ENCODE results near the gene HID1.

Gene HID1

DNA sequence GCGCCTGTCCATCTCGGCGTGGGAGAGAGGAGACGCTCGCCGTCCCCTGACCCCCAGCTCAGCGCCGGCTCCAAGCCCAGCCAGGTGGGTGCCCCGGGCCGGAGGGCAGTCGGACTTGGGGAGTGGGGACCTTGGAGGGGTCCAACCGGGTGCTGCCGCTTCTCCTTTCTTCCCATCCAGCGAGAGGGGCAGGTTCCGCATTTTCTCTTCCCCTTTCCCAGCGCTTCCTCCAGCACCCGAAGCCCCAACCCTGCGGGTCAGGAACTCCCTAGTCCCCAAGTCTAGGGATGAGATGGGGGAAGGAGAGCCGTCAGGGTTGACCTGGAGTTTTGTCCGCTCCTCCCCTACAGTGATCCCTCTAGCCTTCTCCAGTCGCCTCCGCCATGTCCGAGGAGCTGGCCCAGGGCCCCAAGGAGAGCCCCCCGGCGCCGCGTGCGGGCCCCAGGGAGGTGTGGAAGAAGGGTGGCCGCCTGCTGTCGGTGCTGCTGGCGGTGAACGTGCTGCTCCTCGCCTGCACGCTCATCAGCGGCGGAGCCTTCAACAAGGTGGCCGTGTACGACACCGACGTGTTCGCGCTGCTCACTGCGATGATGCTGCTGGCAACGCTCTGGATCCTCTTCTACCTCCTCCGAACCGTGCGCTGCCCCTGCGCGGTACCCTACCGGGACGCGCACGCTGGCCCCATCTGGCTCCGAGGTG, 48.2 kb downstream of the HID1 start, which contains the start of gene OTOP2:
Gene OTOP2, plus strand, starts transcription at position 24 of the 699 bp plus-strand sequence. Its CDS starts 360 bp downstream, at position 384.
- H3K36me3 Mint-ChIP-seq (ENCODE audit: insufficient read depth), result peaks cover 3% of the 10 kb centered on the region
- H3K27ac Mint-ChIP-seq, result no peak within 1 kb of the TSS
- H3K4me1 Mint-ChIP-seq (ENCODE audit: low read depth in 2 of 2), result peaks cover 6 to 9% of the 10 kb centered on the region in 2 donors
- DNase-seq, result no peak
- H3K27me3 Mint-ChIP-seq, result peaks cover 68 to 89% of the 10 kb centered on the region in 2 donors
- H3K9me3 Mint-ChIP-seq, result no peaks in the 10 kb centered on the region
- peak within 1 kb of the TSS; percentile 49 to 72 for H3K4me3 Mint-ChIP-seq
- no peak for ATAC-seq (replicated peaks)

DNA sequence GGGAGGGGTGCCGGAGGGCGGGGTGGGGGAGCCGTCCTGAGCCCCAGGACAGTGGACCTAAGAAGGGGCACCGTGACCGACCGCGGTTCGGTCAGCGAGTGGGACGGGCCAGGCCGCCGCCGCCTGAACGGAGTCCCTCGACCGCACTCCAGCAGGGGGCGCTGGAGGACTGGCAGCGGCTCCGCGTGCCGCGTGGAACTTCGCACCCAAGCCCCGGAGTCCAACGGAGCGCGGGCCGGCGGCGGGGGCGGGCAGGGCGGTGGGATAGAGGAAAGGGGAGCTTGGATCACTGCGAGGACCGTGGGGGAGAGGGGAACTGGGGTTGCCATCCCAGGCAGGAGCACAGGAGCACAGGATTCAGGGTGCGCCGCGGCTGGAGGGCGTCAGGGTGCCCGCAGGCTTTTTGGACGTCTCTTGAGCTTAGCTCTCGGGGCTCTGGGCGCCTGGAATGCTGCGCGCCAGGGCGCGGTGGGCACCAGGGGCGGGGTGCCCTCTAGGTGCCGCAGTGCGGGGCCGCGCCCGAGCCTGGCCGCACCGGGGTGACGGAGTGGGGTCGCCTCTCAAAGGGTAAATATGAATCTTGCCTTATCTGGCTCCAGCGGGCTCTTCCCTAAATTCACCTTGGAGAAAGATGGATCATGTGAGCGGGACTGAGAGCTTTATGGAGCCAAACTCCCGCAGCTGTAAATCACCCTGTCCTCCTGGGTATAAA, 48.9 kb downstream of the HID1 start:
- Mint-ChIP-seq H3K4me3 (peak overlapping the region; percentile 49 to 72), H3K27me3 (peaks cover 65 to 87% of the 10 kb centered on the region in 2 donors), H3K4me1 (ENCODE audit: low read depth in 2 of 2) (peaks cover 6 to 9% of the 10 kb centered on the region in 2 donors), H3K27ac (no peak overlapping the region), H3K36me3 (ENCODE audit: insufficient read depth) (peaks cover 3% of the 10 kb centered on the region), H3K9me3 (no peaks in the 10 kb centered on the region)
- DNase-seq (peak; percentile 63 to 68 (median 68)), ATAC-seq (replicated peaks) (peak; percentile 80)

DNA sequence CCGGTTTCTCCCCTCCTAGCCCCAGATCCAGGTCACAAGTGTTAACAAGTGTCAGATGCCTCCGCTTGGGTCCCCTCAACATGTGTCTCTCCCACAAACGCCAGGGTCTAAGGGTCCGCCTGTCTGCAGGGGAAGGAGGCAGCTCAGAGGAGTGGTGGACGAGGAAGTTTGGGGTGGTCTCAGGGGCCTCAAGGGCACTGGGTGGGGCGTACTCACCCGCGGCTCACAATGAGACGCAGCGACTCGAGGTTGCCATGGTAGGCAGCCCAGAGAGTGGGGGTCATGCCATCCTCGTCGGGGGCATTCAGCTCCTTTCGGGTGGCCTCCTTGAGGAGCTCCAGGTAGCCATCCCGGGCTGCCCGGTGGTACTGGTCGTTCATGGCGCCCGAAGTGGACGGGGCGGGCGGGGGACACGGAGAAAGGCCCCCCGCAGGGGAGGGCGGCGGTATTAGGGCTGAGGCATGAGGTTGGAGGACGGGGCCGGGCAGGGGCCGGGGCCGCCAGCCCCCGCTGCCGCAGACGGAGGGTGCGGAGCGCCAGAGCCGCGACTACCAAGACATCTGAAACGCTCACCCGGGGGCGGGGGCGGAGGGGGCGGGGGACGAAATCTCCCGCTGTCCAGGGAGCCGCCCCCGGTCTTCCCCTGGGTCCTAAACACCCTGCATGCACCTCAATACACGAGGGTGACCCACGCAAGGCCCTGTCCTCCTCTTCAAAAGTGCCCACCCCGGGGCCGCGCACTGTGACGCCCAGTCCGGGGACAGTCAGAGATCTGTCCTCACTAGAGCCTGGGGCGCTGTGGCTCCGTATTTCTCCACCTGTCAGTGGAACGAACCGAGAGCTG, 49.6 kb downstream of the HID1 start, which contains the start of gene USH1G:
Gene USH1G, minus strand, starts transcription at position 562 of the 844 bp plus-strand sequence. Its CDS starts 182 bp downstream, at position 380.
- H3K9me3 Mint-ChIP-seq, result no peaks in the 10 kb centered on the region

DNA sequence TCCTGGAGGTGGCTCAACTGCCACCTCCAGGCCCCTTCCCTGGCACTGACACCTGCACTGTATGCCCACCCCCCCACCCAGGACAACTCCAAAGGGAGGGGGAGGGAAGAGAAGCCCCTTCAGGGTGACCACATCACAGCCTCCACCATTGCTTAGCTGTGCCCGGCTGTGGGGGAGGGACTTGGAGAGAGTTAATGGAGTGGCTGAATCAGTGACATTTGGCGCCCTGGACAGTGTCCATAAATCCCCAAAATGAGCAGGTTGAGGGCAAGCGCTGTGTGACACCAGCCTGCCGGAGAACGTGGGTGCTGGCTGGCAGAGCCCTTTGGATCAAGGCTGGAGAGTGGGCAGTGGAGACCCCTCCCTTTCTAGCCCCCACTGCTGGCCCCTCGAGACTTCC, 50.4 kb downstream of the HID1 start:
- Mint-ChIP-seq H3K27ac (no peak overlapping the region), H3K36me3 (ENCODE audit: insufficient read depth) (peaks cover 3% of the 10 kb centered on the region), H3K27me3 (peaks cover 58 to 87% of the 10 kb centered on the region in 2 donors), H3K4me1 (ENCODE audit: low read depth in 2 of 2) (peaks cover 6 to 9% of the 10 kb centered on the region in 2 donors), H3K9me3 (no peaks in the 10 kb centered on the region), H3K4me3 (peak overlapping the region in 1 of 2 donors; percentile 70)
- no peak for DNase-seq
- no peak for ATAC-seq (replicated peaks)

More for the DNA sequence above, 49.6 kb downstream of the HID1 start, which contains the start of gene USH1G:
- no peak for DNase-seq
- Mint-ChIP-seq H3K27me3 (peaks cover 61 to 87% of the 10 kb centered on the region in 2 donors), H3K4me1 (ENCODE audit: low read depth in 2 of 2) (peaks cover 6 to 9% of the 10 kb centered on the region in 2 donors), H3K4me3 (peak within 1 kb of the TSS; percentile 49 to 72), H3K27ac (no peak within 1 kb of the TSS), H3K36me3 (ENCODE audit: insufficient read depth) (peaks cover 3% of the 10 kb centered on the region)
- ATAC-seq (replicated peaks), result peak; percentile 57

DNA sequence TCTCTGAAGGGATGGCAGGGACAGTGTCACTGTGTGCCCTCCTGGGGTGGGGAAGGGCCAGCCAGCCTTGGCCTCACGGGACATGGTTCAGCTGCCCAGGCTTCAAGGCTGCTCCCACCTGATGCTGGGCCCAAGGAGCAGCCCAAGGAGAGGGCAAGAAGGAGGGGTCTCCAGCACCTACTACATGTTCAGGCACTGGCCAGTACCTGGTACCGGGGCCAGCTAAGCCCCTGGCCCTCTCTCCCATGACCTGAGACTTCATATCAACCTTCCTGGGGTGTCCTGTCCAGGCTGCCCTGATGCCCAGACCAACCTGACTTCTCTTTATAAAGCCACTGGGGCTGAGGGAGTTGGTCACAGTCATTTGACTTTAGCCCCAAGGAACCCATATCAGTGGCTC, 50.8 kb downstream of the HID1 start:
- DNase-seq (no peak), ATAC-seq (replicated peaks) (no peak)
- no peak overlapping the region for H3K27ac Mint-ChIP-seq
- no peaks in the 10 kb centered on the region for H3K9me3 Mint-ChIP-seq
- no peak overlapping the region for H3K4me3 Mint-ChIP-seq
- H3K27me3 Mint-ChIP-seq, result peaks cover 61 to 87% of the 10 kb centered on the region in 2 donors
- peaks cover 6 to 9% of the 10 kb centered on the region in 2 donors for H3K4me1 Mint-ChIP-seq (ENCODE audit: low read depth in 2 of 2)
- peaks cover 3% of the 10 kb centered on the region for H3K36me3 Mint-ChIP-seq (ENCODE audit: insufficient read depth)

DNA sequence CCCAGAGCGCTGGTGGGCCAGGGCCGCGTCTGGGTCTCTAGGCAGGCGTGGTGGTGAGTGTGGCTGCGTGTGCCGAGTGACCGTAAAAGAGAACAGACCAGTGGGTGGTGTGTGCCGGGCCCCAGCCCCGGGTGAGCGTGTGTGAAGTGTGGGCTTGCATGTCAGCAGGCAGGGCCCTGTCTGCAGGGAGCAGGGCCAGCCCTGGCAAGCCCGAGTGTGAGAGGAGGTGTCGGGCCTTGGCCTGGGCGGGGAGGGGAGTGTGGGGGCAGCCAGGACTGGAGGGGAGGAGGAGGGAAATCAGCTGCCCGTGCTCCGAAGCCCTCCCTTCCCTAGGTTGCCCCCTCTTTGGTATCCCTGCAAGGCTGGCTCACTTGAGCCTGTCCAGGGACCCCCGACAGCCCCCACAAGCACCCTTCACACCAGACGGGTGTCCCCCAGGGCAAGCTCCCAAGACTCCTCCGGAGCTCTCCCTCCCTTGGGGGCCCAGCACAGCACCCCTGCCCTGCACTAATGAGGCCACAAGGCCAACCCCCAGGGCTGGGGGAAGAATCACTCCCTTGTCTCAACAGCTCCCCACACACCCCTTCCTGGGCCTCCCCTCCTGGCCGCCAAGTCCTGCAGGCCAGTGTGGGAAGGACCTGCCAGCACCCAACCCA, 51.4 kb downstream of the HID1 start:
- no peaks in the 10 kb centered on the region for H3K9me3 Mint-ChIP-seq
- peak overlapping the region in 1 of 2 donors; percentile 17 for H3K4me3 Mint-ChIP-seq

DNA sequence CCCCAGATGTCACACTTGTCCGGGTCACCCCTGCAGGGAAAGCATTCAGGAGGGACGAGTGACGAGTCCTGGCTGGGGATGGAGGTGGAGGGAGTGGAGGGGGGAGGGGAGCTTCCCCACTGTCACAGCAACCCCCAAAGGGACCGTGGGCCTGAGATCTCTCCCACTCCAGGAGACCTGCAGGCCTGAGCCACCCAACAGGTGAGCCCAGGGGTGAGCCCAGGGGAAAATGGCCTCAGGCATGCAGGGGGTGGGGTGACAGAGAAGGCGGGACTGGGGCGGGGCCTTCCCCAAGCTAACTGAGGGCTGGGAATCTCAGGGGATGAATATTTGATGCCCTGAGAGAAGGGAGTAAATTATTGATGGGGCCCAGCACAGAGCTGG, 51.9 kb downstream of the HID1 start:
- H3K9me3 Mint-ChIP-seq, result no peaks in the 10 kb centered on the region
- H3K27ac Mint-ChIP-seq, result peak overlapping the region in 1 of 2 donors; percentile 75
- H3K27me3 Mint-ChIP-seq, result peaks cover 53 to 87% of the 10 kb centered on the region in 2 donors
- H3K4me1 Mint-ChIP-seq (ENCODE audit: low read depth in 2 of 2), result peaks cover 6 to 9% of the 10 kb centered on the region in 2 donors
- H3K4me3 Mint-ChIP-seq, result peak overlapping the region in 1 of 2 donors; percentile 17
- H3K36me3 Mint-ChIP-seq (ENCODE audit: insufficient read depth), result no peaks in the 10 kb centered on the region
- ATAC-seq (replicated peaks) (no peak), DNase-seq (no peak)

More for the DNA sequence above, 51.4 kb downstream of the HID1 start:
- H3K27ac Mint-ChIP-seq, result no peak overlapping the region
- H3K36me3 Mint-ChIP-seq (ENCODE audit: insufficient read depth), result no peaks in the 10 kb centered on the region
- ATAC-seq (replicated peaks), result no peak
- peaks cover 6 to 9% of the 10 kb centered on the region in 2 donors for H3K4me1 Mint-ChIP-seq (ENCODE audit: low read depth in 2 of 2)
- DNase-seq, result no peak
- H3K27me3 Mint-ChIP-seq, result peaks cover 58 to 87% of the 10 kb centered on the region in 2 donors

DNA sequence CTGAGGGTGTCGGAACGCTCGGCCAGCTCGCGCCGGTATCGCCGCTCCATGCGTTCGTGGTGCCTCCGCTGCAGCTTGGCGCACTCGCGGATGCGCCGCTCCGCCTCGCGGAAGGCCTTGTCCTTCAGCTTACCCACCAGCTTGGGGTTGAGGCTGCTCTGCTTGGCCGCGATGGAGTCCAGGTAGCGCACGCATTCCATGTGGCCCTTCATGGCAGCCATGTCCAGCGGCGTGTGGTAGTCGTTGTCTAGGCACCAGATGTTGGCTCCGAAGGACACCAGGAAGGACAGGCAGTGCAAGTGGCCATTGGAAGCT, 52.3 kb downstream of the HID1 start:
- Mint-ChIP-seq H3K36me3 (ENCODE audit: insufficient read depth) (no peaks in the 10 kb centered on the region), H3K27me3 (peaks cover 49 to 84% of the 10 kb centered on the region in 2 donors), H3K4me3 (no peak overlapping the region), H3K9me3 (no peaks in the 10 kb centered on the region), H3K27ac (peak overlapping the region in 1 of 2 donors; percentile 75), H3K4me1 (ENCODE audit: low read depth in 2 of 2) (peaks cover 6 to 9% of the 10 kb centered on the region in 2 donors)
- ATAC-seq (replicated peaks) (no peak), DNase-seq (no peak)

DNA sequence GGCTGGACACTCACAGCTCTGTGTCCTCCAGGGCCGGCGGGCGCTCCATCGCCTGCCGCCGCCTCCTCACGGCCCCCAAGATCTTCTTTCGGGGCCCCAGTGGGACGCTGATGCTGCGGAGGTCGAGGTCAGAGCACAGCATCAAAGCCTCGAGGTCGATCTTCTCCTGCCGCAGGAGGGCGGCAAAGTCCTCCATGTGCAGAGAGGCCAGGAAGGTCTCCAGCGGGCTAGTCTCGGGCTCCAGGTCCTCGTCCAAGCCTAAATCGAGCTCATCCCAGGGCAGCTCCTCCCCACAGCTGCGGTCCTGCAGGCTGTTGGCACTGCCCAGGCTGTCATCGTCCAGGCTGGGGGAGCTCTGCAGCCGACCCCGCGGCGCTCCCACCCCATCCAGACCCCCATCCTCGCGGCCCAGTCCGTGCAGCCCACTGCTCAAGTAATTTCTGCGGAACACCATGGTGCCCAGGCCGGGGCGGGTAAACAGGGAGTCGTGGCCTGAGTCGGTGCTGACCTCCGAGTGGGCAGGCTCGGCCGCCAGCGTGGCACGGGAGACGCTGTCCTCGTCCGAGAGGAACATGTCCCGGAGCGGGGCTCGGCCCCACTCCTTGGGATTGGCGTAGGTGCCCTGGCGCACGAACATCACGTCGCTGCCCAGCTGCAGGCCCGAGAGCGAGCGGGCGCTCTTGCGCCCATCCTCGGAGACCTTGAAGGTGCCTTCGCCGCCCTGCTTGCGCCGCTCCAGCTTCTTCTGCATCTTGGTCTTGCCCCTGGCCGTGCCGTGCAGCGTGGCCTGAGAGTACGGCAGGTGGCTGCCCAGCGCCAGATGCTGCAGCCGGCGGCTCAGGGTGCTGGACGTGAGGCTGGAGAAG, 52.9 kb downstream of the HID1 start:
- Mint-ChIP-seq H3K36me3 (ENCODE audit: insufficient read depth) (no peaks in the 10 kb centered on the region), H3K4me1 (ENCODE audit: low read depth in 2 of 2) (peaks cover 5 to 8% of the 10 kb centered on the region in 2 donors), H3K27me3 (peaks cover 43 to 79% of the 10 kb centered on the region in 2 donors), H3K9me3 (no peaks in the 10 kb centered on the region), H3K27ac (peak overlapping the region in 1 of 2 donors; percentile 75), H3K4me3 (no peak overlapping the region)
- no peak for DNase-seq
- ATAC-seq (replicated peaks), result no peak

DNA sequence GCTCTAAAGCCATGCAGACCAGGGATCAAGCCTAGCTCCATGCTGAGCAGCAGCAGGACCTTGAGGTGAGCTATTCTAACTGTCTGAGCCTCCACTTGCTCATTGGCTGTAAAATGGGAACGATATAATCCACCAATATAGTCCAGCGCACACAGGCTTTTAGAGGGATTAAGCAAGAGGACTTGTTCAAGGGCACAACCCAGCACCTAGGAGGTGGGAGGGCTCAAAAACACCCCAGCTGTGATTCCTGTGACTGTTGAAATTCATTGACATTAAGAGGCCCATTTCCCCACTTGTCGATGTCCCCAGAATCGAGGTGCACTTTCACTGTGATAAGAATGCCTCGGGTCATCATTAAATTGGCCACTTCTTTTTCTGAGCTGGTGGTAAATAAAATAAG, 53.7 kb downstream of the HID1 start:
- no peaks in the 10 kb centered on the region for H3K9me3 Mint-ChIP-seq
- H3K36me3 Mint-ChIP-seq (ENCODE audit: insufficient read depth), result no peaks in the 10 kb centered on the region
- ATAC-seq (replicated peaks) (no peak), DNase-seq (no peak)
- peaks cover 0 to 3% of the 10 kb centered on the region in 2 donors for H3K4me1 Mint-ChIP-seq (ENCODE audit: low read depth in 2 of 2)
- no peak overlapping the region for H3K27ac Mint-ChIP-seq
- peaks cover 37 to 71% of the 10 kb centered on the region in 2 donors for H3K27me3 Mint-ChIP-seq
- no peak overlapping the region for H3K4me3 Mint-ChIP-seq

DNA sequence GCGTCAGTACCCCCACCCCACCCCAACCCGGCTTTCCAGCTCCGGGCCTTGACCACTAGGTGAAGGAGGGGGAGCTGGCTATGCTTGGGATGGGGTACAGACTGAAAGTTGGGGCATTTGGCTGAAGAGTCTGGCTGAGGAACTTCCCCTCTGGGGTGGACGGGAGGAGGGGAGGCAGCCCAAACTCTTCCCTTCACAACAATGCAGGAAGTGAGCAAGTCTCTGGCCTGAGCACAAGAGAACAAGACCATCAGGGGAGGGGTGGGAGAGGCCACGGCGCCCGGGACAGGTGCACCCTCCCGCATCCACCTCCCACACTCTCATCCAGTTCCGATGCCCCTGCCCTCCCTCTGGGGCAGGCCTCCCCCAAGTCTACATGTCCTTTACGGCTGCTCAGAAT, 55.1 kb downstream of the HID1 start:
- ATAC-seq (replicated peaks), result no peak
- Mint-ChIP-seq H3K27ac (no peak overlapping the region), H3K9me3 (no peaks in the 10 kb centered on the region), H3K4me1 (ENCODE audit: low read depth in 2 of 2) (no peaks in the 10 kb centered on the region), H3K4me3 (no peak overlapping the region), H3K36me3 (ENCODE audit: insufficient read depth) (no peaks in the 10 kb centered on the region), H3K27me3 (peaks cover 32 to 61% of the 10 kb centered on the region in 2 donors)
- DNase-seq, result no peak

DNA sequence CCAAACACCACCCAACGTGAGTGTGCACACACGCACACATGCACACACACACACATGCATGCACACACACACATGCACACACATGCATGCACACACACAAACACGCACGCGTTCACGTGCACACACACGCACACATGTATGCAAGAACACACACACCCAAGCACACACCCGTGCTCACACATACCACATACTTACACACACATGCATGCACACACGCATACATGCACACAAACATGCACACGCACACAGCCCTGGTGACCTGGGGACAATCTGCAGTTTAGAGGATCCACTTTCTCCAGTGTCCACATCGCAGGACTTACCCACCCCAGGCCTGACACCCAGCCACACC, 55.7 kb downstream of the HID1 start:
- no peaks in the 10 kb centered on the region for H3K4me1 Mint-ChIP-seq (ENCODE audit: low read depth in 2 of 2)
- DNase-seq, result no peak
- no peak for ATAC-seq (replicated peaks)
- peaks cover 30 to 55% of the 10 kb centered on the region in 2 donors for H3K27me3 Mint-ChIP-seq
- H3K27ac Mint-ChIP-seq, result no peak overlapping the region
- H3K9me3 Mint-ChIP-seq, result no peaks in the 10 kb centered on the region
- no peaks in the 10 kb centered on the region for H3K36me3 Mint-ChIP-seq (ENCODE audit: insufficient read depth)
- no peak overlapping the region for H3K4me3 Mint-ChIP-seq
